ENCODE results near the gene KCNQ2.

The KCNQ2 gene

GRCh38 chr20:63433351-63433750 is 39.1 kb downstream of the KCNQ2 start:
- no peak for DNase-seq

GRCh38 chr20:63432577-63433325 is 39.7 kb downstream of the KCNQ2 start:
- DNase-seq, result no peak

- DNase-seq, result no peak
Measured at GRCh38 chr20:63431944-63432343, 40.5 kb downstream of the KCNQ2 start.

- no peak for DNase-seq
Measured at GRCh38 chr20:63430891-63431290, 41.6 kb downstream of the KCNQ2 start.

- no peak for DNase-seq
Measured at GRCh38 chr20:63429992-63430391, 42.5 kb downstream of the KCNQ2 start.

- DNase-seq, result no peak
Measured at GRCh38 chr20:63428906-63429575, 43.4 kb downstream of the KCNQ2 start.

- no peak for DNase-seq
Measured at GRCh38 chr20:63427724-63428330, 44.6 kb downstream of the KCNQ2 start.

GRCh38 chr20:63427206-63427605 is 45.2 kb downstream of the KCNQ2 start:
- no peak for DNase-seq

- no peak for DNase-seq
Measured at GRCh38 chr20:63425846-63426485, 46.5 kb downstream of the KCNQ2 start.

GRCh38 chr20:63424613-63425012 is 47.8 kb downstream of the KCNQ2 start:
- DNase-seq, result no peak

GRCh38 chr20:63423751-63424150 is 48.7 kb downstream of the KCNQ2 start:
- no peak for DNase-seq

GRCh38 chr20:63422653-63423052 is 49.8 kb downstream of the KCNQ2 start:
- no peak for DNase-seq

GRCh38 chr20:63421913-63422312 is 50.5 kb downstream of the KCNQ2 start:
- no peak for DNase-seq

- no peak for DNase-seq
Measured at GRCh38 chr20:63421094-63421692, 51.3 kb downstream of the KCNQ2 start.

- no peak for DNase-seq
Measured at GRCh38 chr20:63420359-63421093, 51.9 kb downstream of the KCNQ2 start.

- no peak for DNase-seq
Measured at GRCh38 chr20:63419299-63419698, 53.2 kb downstream of the KCNQ2 start.

GRCh38 chr20:63418617-63419016 is 53.8 kb downstream of the KCNQ2 start:
- DNase-seq, result no peak

- DNase-seq, result no peak
Measured at GRCh38 chr20:63417738-63418120, 54.7 kb downstream of the KCNQ2 start.

GRCh38 chr20:63417097-63417737 is 55.2 kb downstream of the KCNQ2 start:
- no peak for DNase-seq

- DNase-seq, result no peak
Measured at GRCh38 chr20:63416631-63417030, 55.8 kb downstream of the KCNQ2 start.

- DNase-seq, result no peak
Measured at GRCh38 chr20:63415647-63416391, 56.6 kb downstream of the KCNQ2 start.

Data from femur (tissue), 1 donor.